ENCODE data around the gene S100A2.

The S100A2 gene

GRCh38 chr1:153547560-153548551 lies 17.8 kb downstream of the S100A2 start:
- no peak for DNase-seq (ENCODE audit: low read depth, low spot score)
- H3K27ac ChIP-seq = no peak overlapping the region

GRCh38 chr1:153546796-153547559 lies 18.7 kb downstream of the S100A2 start:
- DNase-seq (ENCODE audit: low read depth, low spot score) = no peak
- H3K27ac ChIP-seq = no peak overlapping the region

GRCh38 chr1:153546371-153546770 lies 19.3 kb downstream of the S100A2 start:
- H3K27ac ChIP-seq = peak overlapping the region; percentile 61
- DNase-seq (ENCODE audit: low read depth, low spot score) = no peak

- H3K27ac ChIP-seq = peak within 1 kb of the TSS; percentile 61
- DNase-seq (ENCODE audit: low read depth, low spot score) = no peak
Observed at GRCh38 chr1:153545067-153546055, 20.3 kb downstream of the S100A2 start, which contains the start of gene S100A4. Gene S100A4, minus strand, starts transcription at chr1:153545806. Its CDS starts 1,012 bp downstream, at chr1:153544794.

GRCh38 chr1:153544453-153545066 lies 21.1 kb downstream of the S100A2 start:
- DNase-seq (ENCODE audit: low read depth, low spot score) = no peak

GRCh38 chr1:153543736-153544135 lies 21.9 kb downstream of the S100A2 start:
- no peak for DNase-seq (ENCODE audit: low read depth, low spot score)
- H3K27ac ChIP-seq = no peak overlapping the region

More at GRCh38 chr1:153544453-153545066, 21.1 kb downstream of the S100A2 start:
- peak overlapping the region; percentile 61 for H3K27ac ChIP-seq

- no peak overlapping the region for H3K27ac ChIP-seq
Observed at GRCh38 chr1:153542956-153543711, 22.5 kb downstream of the S100A2 start.

GRCh38 chr1:153541641-153542590 lies 23.7 kb downstream of the S100A2 start:
- H3K27ac ChIP-seq = no peak overlapping the region
- no peak for DNase-seq (ENCODE audit: low read depth, low spot score)

More at GRCh38 chr1:153542956-153543711, 22.5 kb downstream of the S100A2 start:
- no peak for DNase-seq (ENCODE audit: low read depth, low spot score)

- peak within 1 kb of the TSS; percentile 42 for H3K27ac ChIP-seq
- DNase-seq (ENCODE audit: low read depth, low spot score) = no peak
Observed at GRCh38 chr1:153540394-153541361, 25.0 kb downstream of the S100A2 start, which contains the start of gene S100A5. Gene S100A5, minus strand, starts transcription at chr1:153540934. Its CDS starts 743 bp downstream, at chr1:153540191.

- DNase-seq (ENCODE audit: low read depth, low spot score) = no peak
- no peak overlapping the region for H3K27ac ChIP-seq
Observed at GRCh38 chr1:153539395-153540093, 26.1 kb downstream of the S100A2 start.

- H3K27ac ChIP-seq = peak overlapping the region; percentile 35
- no peak for DNase-seq (ENCODE audit: low read depth, low spot score)
Observed at GRCh38 chr1:153538315-153538821, 27.3 kb downstream of the S100A2 start.

- no peak for DNase-seq (ENCODE audit: low read depth, low spot score)
- H3K27ac ChIP-seq = peak overlapping the region; percentile 98
Observed at GRCh38 chr1:153537376-153537730, 28.3 kb downstream of the S100A2 start.

- no peak for DNase-seq (ENCODE audit: low read depth, low spot score)
- peak overlapping the region; percentile 98 for H3K27ac ChIP-seq
Observed at GRCh38 chr1:153536671-153537375, 28.8 kb downstream of the S100A2 start.

- H3K27ac ChIP-seq = peak overlapping the region; percentile 98
- DNase-seq (ENCODE audit: low read depth, low spot score) = no peak
Observed at GRCh38 chr1:153536012-153536670, 29.5 kb downstream of the S100A2 start.

Measured in epithelial cell of prostate (primary cell).